DND-41 (cell line): Measurements from ENCODE around the gene RAD50.

ENCODE experiments used
- ATAC-seq: fragments of 200-7000 bp; cut with Tn5 transposase; 3 replicates; pipeline ENCODE4 v1.9.1; 2021; ENCODE audit warnings: low read depth; ENCODE audit not compliant: insufficient read depth
- DNase-seq: peaks from one replicate; pipeline ENCODE4 v3.0.0-alpha.2; 2020
- H2AFZ ChIP-seq: 2 replicates; pipeline ENCODE4 v1.6.0; 2012; ENCODE audit warnings: low read depth, low read length
- H3K27ac ChIP-seq: 2 replicates; pipeline ENCODE4 v1.5.1; 2012; ENCODE audit warnings: low read length, inconsistent platforms
- H3K27me3 ChIP-seq: fragments of 200-600 bp; sonication (generic); 2 replicates; pipeline ENCODE4 v1.6.0; 2012; ENCODE audit warnings: low read length, mild to moderate bottlenecking, inconsistent platforms; ENCODE audit not compliant: insufficient read depth, poor library complexity
- H3K36me3 ChIP-seq: 2 replicates; pipeline ENCODE4 v1.5.1; 2012; ENCODE audit warnings: low read length, inconsistent platforms; ENCODE audit not compliant: insufficient read depth
- H3K4me1 ChIP-seq: 2 replicates; pipeline ENCODE4 v1.5.1; 2012; ENCODE audit warnings: mild to moderate bottlenecking, low read length; ENCODE audit not compliant: insufficient read depth
- H3K4me2 ChIP-seq: 2 replicates; pipeline ENCODE4 v1.6.0; 2012; ENCODE audit warnings: mild to moderate bottlenecking, moderate library complexity, low read length, inconsistent platforms; ENCODE audit not compliant: insufficient read depth
- H3K4me3 ChIP-seq, 2 experiments: fragments of 200-600 bp in 1 of 2; shearing (Covaris generic) in 1 of 2; 2 replicates each; pipeline ENCODE4 v1.5.1; 2012 to 2016; ENCODE audit warnings: inconsistent platforms in 2 of 2, low read length in 2 of 2, mild to moderate bottlenecking in 2 of 2, low read depth in 1 of 2, moderate library complexity in 1 of 2
- H3K79me2 ChIP-seq: 2 replicates; pipeline ENCODE4 v1.6.0; 2012; ENCODE audit warnings: low read length, inconsistent platforms; ENCODE audit not compliant: insufficient read depth
- H3K9ac ChIP-seq: 2 replicates; pipeline ENCODE4 v1.6.0; 2012; ENCODE audit warnings: low read depth, mild to moderate bottlenecking, inconsistent platforms, low read length, moderate library complexity
- H3K9me3 ChIP-seq: 2 replicates; pipeline ENCODE4 v1.5.1; 2012; ENCODE audit warnings: low read length, moderate library complexity, mild to moderate bottlenecking, inconsistent platforms; ENCODE audit not compliant: insufficient read depth, severe bottlenecking
- H4K20me1 ChIP-seq: 2 replicates; pipeline ENCODE4 v1.6.0; 2012; ENCODE audit warnings: low read length; ENCODE audit not compliant: insufficient read depth
- CTCF ChIP-seq: IDR thresholded peaks from 2 replicates; pipeline ENCODE4 v1.5.1; 2012; ENCODE audit warnings: borderline replicate concordance, low read length, moderate library complexity, mild to moderate bottlenecking; ENCODE audit not compliant: poor library complexity, severe bottlenecking; ENCODE audit errors: extremely low read depth
- EZH2 ChIP-seq: IDR thresholded peaks from 3 replicates; pipeline ENCODE4 v1.6.1; 2012; ENCODE audit warnings: borderline replicate concordance, low read depth, mild to moderate bottlenecking, moderate library complexity, low read length, inconsistent platforms; ENCODE audit not compliant: severe bottlenecking

The RAD50 gene

DNA sequence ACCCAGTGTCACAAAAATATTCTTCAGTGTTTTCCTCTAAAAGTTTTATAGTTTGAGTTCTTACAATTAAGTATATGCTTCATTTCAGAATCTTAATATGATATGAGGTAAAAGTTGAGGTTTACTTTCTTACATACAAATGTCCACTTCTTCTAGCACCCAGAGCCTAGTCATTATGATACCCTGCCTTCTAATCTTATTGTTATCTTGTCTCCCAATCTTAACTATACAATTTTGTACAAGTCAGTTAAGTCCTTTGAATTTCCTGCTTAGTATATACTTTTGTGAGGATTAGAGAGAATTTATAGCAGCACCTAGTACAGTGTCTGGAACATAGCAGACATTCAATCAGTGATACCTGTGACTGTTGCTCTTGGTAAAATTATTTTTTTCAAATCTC is 29.3 kb downstream of the RAD50 start:
- Histone ChIP-seq H3K9me3 (no peaks in the 10 kb centered on the region), H3K27me3 (no peaks in the 10 kb centered on the region), H3K9ac (no peak overlapping the region), H3K4me3 (no peak overlapping the region), H3K27ac (no peak overlapping the region), H3K36me3 (peaks cover 86% of the 10 kb centered on the region), H4K20me1 (no peaks in the 10 kb centered on the region), H3K79me2 (no peaks in the 10 kb centered on the region), H3K4me1 (no peaks in the 10 kb centered on the region), H3K4me2 (no peak overlapping the region), H2AFZ (no peak overlapping the region)
- ATAC-seq = no peak
- DNase-seq = no peak
- TF ChIP-seq EZH2 (no peak), CTCF (no peak)

- no peak overlapping the region for H3K4me3 ChIP-seq
- no peak for TF ChIP-seq CTCF
- TF ChIP-seq EZH2 = no peak
- no peak for DNase-seq
These were observed 32.7 kb downstream of the RAD50 start for GRCh38 chr5:132589467-132589866.

GRCh38 chr5:132591145-132591544 is 34.4 kb downstream of the RAD50 start:
- H3K9me3 ChIP-seq = no peaks in the 10 kb centered on the region
- H3K36me3 ChIP-seq = peaks cover 95% of the 10 kb centered on the region
- no peaks in the 10 kb centered on the region for H4K20me1 ChIP-seq
- no peak overlapping the region for H3K4me2 ChIP-seq
- DNase-seq = no peak
- H3K27me3 ChIP-seq = no peaks in the 10 kb centered on the region
- no peaks in the 10 kb centered on the region for H3K79me2 ChIP-seq
- H3K27ac ChIP-seq = no peak overlapping the region
- TF ChIP-seq EZH2 (no peak), CTCF (peak; percentile 11)
- no peak overlapping the region for H3K9ac ChIP-seq
- no peaks in the 10 kb centered on the region for H3K4me1 ChIP-seq
- ATAC-seq = no peak; the same call in 2 of the 3 replicates
- H2AFZ ChIP-seq = no peak overlapping the region
- no peak overlapping the region for H3K4me3 ChIP-seq

More at GRCh38 chr5:132589467-132589866, 32.7 kb downstream of the RAD50 start:
- ATAC-seq = no peak
- Histone ChIP-seq H3K27ac (no peak overlapping the region), H3K36me3 (peaks cover 91% of the 10 kb centered on the region), H3K27me3 (no peaks in the 10 kb centered on the region), H3K4me2 (no peak overlapping the region), H3K4me1 (no peaks in the 10 kb centered on the region), H4K20me1 (no peaks in the 10 kb centered on the region), H3K79me2 (no peaks in the 10 kb centered on the region), H3K9me3 (no peaks in the 10 kb centered on the region), H3K9ac (no peak overlapping the region), H2AFZ (no peak overlapping the region)

GRCh38 chr5:132592521-132592920 is 35.7 kb downstream of the RAD50 start:
- no peak overlapping the region for H3K4me2 ChIP-seq
- H3K27me3 ChIP-seq = no peaks in the 10 kb centered on the region
- H3K27ac ChIP-seq = no peak overlapping the region
- H4K20me1 ChIP-seq = no peaks in the 10 kb centered on the region
- H3K4me1 ChIP-seq = no peaks in the 10 kb centered on the region
- ATAC-seq (no peak), DNase-seq (no peak)
- H3K9me3 ChIP-seq = no peaks in the 10 kb centered on the region
- peaks cover 95% of the 10 kb centered on the region for H3K36me3 ChIP-seq
- H2AFZ ChIP-seq = no peak overlapping the region
- H3K79me2 ChIP-seq = no peaks in the 10 kb centered on the region
- no peak overlapping the region for H3K4me3 ChIP-seq
- TF ChIP-seq EZH2 (no peak), CTCF (no peak)
- H3K9ac ChIP-seq = no peak overlapping the region
